ENCODE results near the gene OR10K2.
"Not testable (repeated sequence)": the region's sequence is repeated elsewhere in the genome, so short reads cannot be mapped to it uniquely, and the experiment has no call there.

OR10K2 gene, protein sequence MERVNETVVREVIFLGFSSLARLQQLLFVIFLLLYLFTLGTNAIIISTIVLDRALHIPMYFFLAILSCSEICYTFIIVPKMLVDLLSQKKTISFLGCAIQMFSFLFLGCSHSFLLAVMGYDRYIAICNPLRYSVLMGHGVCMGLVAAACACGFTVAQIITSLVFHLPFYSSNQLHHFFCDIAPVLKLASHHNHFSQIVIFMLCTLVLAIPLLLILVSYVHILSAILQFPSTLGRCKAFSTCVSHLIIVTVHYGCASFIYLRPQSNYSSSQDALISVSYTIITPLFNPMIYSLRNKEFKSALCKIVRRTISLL

DNA sequence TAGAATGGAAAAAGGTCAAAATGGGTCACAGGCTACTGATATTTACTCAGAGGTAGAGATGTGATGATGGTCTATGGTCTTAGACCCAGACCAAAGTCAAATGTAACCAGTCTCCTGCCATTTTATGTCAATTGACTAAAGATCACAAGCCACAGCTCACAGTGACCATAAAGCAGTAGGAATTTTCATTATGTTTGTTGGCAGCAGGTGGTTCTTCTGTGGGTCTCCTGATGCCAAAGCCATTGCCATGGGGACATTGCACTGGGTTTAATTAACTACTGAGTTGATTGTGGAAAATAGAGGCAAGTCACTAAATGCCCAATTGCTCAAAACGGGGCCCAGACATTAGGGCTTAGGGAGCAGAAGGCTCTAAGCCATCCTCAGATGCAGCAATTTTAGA lies at the start of gene OR10K2:
TSS of gene OR10K2 (minus strand) at position 101 of the 400 bp plus-strand sequence. CDS start 5,371 bp downstream, outside the sequence.
- no peak for DNase-seq (ENCODE audit: low read depth)

DNA sequence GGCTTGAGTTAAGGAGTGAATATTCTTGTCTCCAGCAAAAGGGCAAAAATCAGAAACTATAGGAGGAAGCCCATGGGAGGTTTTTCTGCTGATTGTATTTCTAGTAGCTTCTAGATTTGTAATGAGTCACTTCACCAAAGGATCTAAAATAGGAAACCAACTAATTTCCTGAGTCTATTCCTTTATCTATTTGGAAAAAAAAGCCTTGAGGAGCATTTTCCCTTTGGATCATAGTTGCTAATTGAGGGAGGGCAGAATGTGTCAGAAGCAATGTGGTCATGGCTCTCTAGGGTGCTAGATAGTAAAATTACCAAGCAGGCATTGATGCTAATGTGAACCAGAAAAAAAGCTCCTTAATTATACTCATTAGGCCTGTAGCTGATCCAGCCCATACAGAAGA lies 45.9 kb upstream of the OR10K2 start, which contains the start of gene OR10R2:
TSS of gene OR10R2 (plus strand) at position 301 of the 400 bp plus-strand sequence. CDS start 106 bp downstream, outside the sequence.
- DNase-seq (ENCODE audit: low read depth): no peak

DNA sequence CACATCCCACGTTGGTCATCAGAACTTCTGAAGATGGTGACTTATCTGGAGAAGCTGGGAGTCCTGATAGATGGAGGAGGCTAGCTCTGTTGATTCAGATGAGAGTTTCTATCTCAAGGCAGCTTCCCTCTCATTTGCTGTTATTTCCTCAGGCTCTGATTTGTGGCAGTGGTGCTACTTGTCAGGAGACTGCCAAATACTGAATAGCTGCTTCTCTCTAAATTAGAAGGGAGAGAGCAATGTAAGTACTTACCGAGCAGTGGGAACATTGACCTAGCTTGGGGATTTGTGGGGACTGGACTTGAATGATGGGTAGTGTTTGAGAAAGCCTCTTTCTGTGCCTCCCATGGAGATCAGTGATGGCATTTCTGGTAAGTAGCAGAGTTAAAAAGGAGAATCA lies 35.5 kb upstream of the OR10K2 start, which contains the start of gene OR10K1:
TSS of gene OR10K1 (plus strand) at position 301 of the 400 bp plus-strand sequence. CDS start 3,728 bp downstream, outside the sequence.
- DNase-seq (ENCODE audit: low read depth): no peak

DNA sequence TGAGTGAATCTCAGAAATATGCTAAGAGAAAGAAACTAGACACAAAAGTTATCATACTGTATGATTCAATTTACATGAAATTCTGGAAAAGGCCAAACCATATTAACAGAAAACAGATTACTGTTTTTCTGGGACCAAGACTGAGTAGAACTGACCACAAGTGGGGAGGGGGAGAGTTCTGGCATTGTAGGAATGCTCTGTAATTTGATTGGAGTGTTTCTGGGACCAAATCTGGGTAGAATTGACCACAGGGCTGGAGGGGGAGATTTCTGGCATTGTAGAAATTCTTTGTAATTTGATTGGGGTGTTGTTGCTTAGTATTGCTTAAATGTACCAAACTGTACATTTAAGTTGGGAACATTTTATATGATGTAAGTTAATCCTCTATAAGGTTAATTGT lies 32.2 kb upstream of the OR10K2 start:
- DNase-seq (ENCODE audit: low read depth): no peak

DNA sequence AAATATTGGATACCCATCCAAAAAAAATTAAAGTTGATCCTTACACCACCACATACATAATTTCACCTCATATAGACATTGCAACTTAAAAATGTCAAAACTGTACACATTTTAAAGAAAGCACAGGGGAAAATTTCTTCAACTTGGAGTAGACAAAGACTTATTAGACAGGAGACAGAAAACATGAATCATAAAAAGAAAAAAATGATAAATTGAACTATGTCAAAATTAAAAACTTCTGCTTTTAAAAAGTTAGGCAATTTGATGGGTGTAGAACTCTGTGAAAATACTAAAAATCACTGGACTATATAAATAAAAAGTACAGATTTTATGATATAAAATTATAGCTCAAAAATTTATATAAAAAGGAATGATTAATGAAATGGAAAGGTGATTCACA lies 31.2 kb upstream of the OR10K2 start:
- DNase-seq (ENCODE audit: low read depth): no peak

DNA sequence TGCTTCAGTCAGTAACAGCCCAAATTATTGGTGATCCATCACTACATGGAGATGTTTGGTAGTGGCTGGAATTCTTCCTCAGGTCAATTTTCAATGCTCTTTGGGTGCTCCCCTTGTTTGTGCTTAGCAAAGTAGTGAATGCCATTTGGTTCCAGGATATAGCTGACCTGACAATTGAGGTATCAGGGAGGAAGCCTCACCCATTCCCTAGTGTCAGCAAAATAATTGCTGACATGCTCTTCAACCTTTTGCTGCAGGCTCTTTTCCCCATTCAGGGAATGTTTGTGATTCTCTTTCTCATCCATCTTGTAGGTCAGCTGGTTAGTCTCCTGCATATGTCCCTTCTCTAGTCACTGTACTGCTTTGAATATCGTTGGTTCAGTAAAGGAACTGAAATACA lies 28.5 kb upstream of the OR10K2 start:
- no peak for DNase-seq (ENCODE audit: low read depth)

DNA sequence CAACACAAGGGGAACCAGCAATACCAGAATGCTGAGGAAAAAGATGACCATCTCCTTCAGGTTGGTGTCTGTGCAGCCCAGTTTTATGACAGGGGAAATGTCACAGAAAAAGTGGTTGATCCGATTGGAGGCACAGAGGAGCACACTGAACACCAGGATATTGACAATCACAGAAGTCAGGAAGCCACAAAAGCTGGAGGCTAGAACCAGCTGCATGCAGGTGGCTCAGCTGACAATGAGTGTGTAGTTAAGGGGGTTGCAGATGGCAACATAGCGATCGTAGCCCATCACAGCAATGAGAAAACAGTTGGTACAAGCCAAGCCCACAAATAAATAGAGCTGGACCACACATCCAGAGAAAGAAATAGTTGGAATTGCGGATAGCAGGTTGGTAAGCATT lies 19.3 kb upstream of the OR10K2 start:
- no peak for DNase-seq (ENCODE audit: low read depth)

DNA sequence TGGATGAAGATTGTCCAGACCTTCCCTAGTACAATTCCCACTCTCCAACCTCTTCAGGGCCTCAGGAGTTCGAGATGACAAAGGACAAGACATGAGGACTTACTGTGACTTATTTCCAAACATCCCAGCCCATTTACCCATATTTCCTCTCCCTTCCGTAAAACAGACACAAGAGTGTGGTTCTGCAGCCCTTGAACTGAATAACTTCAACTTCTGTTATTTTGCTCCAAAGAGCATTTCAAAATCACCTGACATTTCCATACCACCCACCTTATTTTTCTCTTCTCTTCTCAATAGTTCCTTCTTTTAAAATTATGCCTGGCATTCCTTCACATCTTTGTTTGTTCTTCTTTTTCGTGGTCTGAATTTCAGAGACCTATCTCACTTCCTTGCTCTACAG lies 8.7 kb upstream of the OR10K2 start:
- no peak for DNase-seq (ENCODE audit: low read depth)

DNA sequence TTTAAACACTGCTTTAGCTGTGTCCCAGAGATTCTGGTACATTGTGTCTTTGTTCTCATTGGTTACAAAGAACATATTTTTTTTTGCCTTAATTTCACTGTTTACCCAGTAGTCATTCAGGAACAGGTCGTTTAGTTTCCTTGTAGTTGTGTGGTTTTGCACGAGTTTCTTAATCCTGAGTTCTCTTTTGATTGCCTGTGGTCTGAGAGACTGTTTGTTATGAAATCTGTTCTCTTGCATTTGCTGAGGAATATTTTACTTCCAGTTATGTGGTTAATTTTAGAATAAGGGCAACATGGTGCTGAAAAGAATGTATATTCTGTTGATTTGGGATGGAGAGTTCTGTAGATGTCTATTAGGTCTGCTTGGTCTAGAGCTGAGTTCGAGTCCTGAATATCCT lies 4.1 kb upstream of the OR10K2 start:
- DNase-seq (ENCODE audit: low read depth): not testable (repeated sequence)

DNA sequence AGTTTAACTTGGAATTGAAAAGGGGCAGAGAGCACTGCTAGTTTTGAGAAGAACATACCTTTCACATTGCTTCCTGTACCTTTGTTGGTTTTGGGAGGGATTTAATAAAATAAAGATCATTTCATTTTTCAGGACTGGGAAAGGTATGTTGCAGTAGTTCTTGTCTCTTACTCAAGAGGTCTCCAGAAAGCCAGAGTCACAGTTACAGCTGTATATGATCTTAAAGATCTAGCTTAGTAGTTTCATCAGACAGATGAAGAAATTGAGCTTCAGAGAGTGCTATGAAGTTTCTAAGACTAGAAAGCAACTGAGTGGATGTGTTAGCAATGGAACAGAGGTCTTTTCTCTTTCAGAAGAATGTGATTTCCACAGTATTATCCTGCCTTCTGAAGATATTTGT lies 1.0 kb downstream of the OR10K2 start:
- no peak for DNase-seq (ENCODE audit: low read depth)

DNA sequence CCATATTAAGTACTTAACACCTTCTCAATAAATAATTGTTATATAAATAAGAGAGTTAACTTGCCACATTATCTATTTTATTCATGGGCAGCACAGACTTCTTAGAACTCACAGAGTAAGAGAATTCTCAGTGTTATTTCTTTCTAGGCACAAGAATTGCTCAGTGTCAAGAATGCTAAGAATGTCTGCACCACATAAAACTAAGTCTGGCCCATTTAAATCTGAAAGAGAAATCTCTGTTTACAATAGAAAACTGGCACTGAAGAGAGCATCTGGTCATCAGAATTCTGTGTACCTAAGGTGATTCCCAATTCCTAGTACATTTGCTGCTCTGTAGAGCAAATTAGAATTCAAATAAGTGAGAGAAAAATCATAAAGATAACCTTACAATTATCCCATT lies 3.8 kb downstream of the OR10K2 start:
- no peak for DNase-seq (ENCODE audit: low read depth)

DNA sequence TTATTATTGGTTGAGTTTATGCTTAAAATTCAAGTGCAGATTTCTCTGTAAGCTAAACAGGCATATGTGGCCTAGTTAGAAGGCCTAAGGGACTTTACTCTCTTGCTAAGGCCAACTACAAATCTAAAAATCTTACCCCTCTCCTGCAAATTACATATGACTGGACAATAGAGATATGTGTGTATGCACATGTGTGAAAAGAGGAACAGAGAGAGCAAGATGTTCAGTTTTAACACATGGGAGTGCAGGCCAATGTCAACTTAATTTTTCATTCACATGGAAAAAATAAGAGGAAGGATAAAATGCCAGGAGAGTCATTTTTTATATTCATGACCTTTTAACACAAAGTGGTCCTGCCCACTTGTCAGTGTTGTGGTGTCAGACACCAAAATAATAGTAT lies 8.5 kb downstream of the OR10K2 start:
- no peak for DNase-seq (ENCODE audit: low read depth)

DNA sequence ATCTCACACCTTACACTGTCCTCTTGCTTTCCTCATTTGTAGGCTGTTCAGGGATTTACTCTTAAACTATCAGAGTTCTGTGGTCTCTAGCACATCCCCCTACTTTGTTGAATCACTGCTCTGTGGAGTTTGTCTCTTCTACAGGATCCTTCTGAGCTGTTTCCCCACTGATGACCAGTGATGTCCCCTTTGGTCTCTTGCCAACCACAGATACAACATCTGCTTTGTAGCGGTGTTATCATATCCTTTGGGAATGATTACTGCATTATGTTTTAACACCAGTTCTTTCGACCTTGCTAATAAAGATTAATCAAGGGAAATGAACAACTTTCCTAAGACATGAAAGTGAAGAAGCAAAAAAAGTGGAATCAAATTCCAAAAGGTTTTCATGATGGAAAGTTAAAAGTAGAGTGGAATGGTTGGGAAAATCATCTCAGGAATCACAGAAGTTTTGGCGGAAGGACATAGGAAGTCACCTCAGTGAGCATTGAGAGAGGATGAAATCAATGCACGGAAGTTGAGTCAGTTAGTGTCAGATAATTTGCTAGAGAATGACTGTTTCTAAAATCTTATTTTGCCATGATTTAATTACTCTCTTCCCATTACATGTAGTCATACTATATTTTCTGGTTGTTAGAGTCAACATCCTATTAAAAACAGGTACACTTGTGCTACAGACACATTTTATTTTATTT lies 11.2 kb downstream of the OR10K2 start:
- DNase-seq (ENCODE audit: low read depth): no peak

DNA sequence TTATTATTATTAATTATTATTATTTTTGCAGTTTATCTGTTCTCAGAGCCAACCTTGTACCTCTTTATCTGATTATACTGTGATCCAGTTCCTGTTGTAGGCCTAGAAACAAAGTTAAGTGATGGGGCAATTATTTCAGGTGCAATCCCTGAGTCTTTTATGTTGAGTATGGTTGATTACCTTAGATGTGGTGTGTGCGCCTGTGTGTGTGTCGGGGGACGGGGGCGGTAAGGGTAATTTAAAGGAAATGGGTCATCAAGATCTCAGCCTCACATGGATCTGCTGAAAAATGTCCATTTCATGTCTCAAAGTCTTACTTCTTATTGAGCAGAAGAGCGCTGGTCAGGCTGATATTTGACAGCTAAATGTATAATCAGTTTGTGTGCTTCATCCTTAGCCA lies 18.9 kb downstream of the OR10K2 start:
- no peak for DNase-seq (ENCODE audit: low read depth)

DNA sequence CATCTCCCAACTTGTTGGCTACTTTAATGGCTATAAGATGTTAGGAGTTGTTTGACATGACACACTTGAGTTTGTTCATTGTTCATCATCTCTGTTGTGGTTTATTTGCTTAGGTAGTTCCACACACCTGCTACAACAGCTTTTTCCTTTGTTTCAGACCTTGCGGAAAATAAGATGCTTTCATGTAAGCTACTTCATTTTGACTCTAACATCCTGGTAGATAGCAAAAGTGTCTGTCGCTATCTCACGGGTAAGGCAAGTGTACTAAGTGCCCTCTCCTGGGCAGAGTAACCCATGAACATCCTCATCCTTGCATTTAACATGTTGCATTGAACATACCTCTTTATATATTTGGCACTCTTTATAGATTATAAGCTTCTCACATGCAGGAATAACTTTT lies 25.2 kb downstream of the OR10K2 start:
- DNase-seq (ENCODE audit: low read depth): no peak

DNA sequence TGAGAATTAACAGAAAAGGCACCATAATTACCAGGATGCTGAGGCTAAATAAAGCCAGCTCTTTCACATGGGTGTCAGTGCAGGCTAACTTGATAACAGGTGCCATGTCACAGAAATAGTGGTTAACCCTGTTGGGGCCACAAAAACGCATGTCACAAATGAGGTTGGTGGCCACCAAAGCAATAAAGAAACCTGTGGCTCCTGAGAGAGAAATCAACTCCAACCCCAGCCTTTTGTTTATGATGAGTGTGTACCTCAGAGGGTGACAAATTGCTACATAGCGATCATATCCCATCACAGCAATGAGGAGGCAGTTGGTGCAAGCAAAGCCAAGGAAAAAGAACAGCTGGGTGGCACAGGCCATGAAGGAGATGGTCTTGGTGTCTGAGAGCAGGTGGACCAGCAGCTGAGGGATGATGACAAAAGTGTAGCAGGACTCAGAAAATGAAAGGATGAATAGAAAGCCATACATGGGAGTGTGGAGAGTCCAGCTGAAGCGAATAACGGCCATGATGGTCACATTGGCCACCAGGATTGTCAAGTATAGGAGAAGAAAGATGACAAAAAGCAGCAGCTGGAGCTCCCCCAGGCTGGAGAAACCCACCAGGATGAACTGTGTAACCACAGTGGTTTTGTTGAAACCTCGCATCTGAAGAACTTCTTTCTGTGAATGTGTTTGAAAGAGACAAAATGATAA lies 27.1 kb downstream of the OR10K2 start, which contains the start of gene OR10T2:
TSS of gene OR10T2 (minus strand) at position 649 of the 697 bp plus-strand sequence. CDS start at position 649, 0 bp downstream.
- DNase-seq (ENCODE audit: low read depth): no peak

DNA sequence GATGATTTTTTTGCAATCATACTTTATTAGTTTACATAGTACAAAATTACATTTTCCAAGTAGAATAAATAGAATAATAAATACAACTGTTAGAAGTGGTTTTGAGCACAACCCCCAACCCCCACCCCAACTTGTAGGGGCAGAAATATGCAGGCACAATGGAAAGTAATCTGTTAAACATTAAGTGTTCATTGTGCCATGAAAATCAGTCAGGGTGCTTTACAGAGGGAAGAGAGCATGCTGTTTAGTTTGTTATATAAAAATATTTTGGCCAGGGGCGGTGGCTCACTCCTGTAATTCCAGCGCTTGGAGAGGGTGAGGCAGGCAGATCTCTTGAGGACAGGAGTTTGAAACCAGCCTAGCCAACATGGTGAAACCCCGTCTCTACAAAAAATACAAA lies 29.4 kb downstream of the OR10K2 start:
- no peak for DNase-seq (ENCODE audit: low read depth)

DNA sequence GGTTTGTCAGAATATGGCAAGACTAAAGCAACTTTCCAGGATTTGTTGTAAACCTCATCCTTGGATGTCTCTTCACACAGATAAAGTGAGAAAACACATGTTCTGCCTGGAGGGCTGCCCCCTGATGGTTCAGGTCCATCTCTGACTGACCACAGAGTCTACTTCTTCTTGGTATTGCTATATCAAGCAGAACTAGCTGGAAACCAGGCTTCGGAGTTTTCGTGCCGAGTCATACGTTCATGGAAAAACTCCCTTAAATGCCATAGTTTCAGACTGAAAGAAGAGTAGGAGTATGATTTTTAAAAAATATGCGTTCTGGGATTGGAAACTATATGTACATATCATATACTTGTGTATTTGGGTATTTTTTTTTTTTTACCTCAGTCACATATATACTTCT lies 32.6 kb downstream of the OR10K2 start:
- DNase-seq (ENCODE audit: low read depth): no peak

DNA sequence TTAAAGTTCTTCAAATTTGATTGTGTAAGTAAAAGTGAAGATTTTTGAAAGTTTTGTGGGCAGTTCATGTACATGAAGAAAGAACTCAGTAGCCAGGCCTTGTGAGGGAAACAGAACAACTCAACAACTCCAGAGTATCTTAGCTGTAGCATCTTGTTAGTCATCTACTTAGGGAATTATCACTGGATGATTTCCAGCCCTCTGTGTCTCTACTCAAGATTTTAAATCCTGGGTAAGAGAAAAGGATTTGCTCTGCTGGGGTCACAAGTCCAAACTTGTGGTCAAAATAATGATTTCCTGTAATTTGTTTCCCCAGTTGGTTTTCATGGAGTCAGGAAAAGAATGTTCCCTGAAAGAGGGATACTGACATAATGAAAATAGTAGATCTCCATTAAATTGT lies 34.9 kb downstream of the OR10K2 start:
- no peak for DNase-seq (ENCODE audit: low read depth)

DNA sequence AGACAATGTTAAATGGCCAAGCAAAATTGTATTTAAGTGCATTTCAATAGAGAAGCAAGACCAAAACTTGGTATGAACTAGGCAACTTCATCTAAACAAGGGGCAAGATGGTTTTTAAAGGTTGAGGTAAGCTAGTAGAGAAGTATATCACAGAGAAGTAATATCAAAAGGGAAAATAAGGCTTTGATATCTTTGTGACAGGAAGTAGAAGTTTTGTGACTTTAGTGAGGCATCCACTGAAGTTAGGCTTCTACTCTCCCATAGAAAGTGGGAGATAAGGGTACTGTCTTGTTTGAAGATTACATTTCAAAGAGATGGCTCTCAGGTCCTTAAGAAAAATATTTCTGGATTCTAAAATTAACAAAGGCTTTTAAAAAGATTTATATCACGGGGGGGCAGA lies 35.7 kb downstream of the OR10K2 start:
- no peak for DNase-seq (ENCODE audit: low read depth)

DNA sequence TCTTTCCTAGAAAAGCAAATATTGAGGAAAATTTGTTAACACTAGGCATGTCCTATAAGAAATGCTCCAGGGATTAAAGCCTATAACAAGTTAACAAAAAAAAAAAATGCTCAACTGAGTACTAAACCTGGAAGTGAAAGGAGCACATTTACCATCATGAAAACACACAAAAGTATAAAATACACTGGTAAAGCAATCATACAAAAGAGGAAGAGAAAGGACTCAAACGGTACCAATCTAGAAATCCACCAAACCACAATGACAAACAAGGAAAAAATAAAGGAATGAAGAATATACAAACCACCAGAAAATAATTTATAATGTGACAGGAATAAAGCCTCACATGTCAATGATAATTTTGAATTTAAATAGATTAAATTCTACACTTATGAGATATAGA lies 51.2 kb downstream of the OR10K2 start:
- no peak for DNase-seq (ENCODE audit: low read depth)

DNA sequence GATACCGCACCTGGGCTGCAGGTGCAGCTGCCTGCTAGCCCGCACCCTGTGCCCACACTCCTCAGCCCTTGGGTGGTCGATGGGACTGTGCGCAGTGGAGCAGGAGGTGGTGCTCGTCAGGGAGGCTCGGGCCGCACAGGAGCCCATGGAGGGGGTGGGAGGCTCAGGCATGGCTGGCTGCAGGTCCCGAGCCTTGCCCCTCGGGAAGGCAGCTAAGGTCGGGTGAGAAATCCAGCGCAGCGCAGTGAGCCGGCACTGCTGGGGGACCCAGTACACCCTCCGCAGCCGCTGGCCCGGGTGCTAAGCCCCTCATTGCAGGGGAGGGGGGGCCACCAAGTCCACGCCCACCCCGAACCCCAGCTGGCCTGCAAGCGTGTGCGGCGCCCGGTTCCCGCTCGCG lies 51.9 kb downstream of the OR10K2 start:
- DNase-seq (ENCODE audit: low read depth): not testable (repeated sequence)

Measured in T-helper 22 cell (primary cell).